Left ventricle myocardium superior (tissue), 1 donor: ENCODE results near the gene AHCYL2. TPM values are rescaled to one million over a fixed set of nuclear protein-coding genes. Genes with fewer than 3 reads are reported as not detected.
"Not testable (repeated sequence)": the region's sequence is repeated elsewhere in the genome, so short reads cannot be mapped to it uniquely, and the experiment has no call there.

ENCODE experiments used
- ATAC-seq: fragments of 200-7000 bp; cut with Tn5 transposase; one replicate; pipeline ENCODE4 v1.9.1; 2020; ENCODE audit warnings: mild to moderate bottlenecking, moderate library complexity
- DNase-seq: peaks from one replicate; pipeline ENCODE4 v3.0.0-alpha.2; 2020
- intact Hi-C: fragments of 100-400 bp; cut with micrococcal nuclease; formaldehyde crosslinking; loops from one replicate; pipeline ENCODE4 v1.11.0; 2022
- total RNA-seq: library from RNA; stranded (reverse); fragmentation: NEBNext Ultra II Directional; extraction: Animal tissue kit (Norgen Biotek cat#: 25700); gene quantifications from one replicate; pipeline ENCODE4 v1.2.1, GENCODE V29; 2021
- donor health status: DM: no; HTN: yes; CAD: no; lungs with severe emphysema.

Gene AHCYL2
- total RNA-seq, 1 donor from 2014 or later, result 4.3 TPM

GRCh38 chr7:129433847-129434674 lies 209.2 kb downstream of the AHCYL2 start, which contains the start of gene STRIP2:
Gene STRIP2, plus strand, starts transcription at chr7:129434432. Its CDS starts 41 bp downstream, at chr7:129434473.
- DNase-seq, result peak; percentile 98
- intact Hi-C loops, result no loop called here

DNA sequence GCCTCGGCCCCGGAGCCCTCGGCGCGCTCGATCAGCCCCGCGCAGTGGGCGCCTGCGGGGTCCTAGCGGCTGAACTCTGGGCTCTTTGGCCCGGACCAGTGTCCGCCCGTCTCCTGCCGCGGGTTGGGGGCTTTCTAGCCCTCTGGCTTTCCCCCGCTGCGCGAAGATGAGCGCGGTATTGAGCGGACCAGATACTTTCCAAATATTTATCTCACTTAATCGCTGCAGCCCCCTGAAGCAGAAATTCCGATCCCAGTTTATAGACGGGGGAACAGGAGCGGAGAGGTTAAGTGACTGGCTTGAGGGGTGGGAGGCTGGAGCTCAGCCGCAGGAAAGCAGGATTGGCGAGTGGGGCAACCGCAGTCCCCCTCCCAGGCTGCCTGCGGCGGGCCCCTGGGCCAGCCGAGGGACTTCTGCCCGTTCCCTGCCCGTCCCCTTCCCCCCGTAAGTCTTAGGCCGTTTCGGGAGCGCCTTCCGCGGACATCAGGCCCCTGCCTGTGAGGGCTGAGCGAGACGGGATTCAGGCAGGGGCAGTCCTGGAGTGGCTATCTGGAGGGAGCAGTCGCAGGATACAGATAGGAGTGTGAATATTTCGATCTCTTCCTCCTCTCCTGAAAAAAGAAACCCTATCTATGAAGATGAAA lies 210.0 kb downstream of the AHCYL2 start:
- ATAC-seq (peak; percentile 53), DNase-seq (peak; percentile 40)
- intact Hi-C loops, result no loop called here

More at GRCh38 chr7:129433847-129434674, 209.2 kb downstream of the AHCYL2 start, which contains the start of gene STRIP2:
- ATAC-seq, result peak; percentile 99

DNA sequence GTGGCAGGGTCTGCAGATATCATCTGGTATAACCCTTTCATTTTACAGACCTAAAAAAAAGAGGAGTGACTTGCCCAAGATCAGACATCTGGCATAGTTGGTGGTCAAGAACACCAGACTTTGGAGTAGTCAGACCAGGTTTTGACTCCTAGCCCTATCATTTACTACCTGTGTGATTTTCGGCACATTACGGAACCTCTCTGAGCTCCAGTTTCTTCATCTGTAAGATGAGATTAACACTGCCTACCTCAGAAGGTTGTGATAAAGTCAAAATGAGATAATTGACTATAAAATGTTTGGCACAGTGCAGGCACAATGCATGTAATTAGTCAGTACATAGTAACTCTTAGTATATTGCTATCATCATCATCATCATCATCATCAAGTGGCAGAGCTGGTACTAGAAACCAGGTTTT lies 210.6 kb downstream of the AHCYL2 start:
- intact Hi-C loops, result no loop called here
- ATAC-seq, result no peak

GRCh38 chr7:129436335-129436923 lies 211.6 kb downstream of the AHCYL2 start:
- DNase-seq (no peak), ATAC-seq (no peak)
- intact Hi-C loops, result no loop called here

More for the DNA sequence above, 210.6 kb downstream of the AHCYL2 start:
- no peak for DNase-seq

DNA sequence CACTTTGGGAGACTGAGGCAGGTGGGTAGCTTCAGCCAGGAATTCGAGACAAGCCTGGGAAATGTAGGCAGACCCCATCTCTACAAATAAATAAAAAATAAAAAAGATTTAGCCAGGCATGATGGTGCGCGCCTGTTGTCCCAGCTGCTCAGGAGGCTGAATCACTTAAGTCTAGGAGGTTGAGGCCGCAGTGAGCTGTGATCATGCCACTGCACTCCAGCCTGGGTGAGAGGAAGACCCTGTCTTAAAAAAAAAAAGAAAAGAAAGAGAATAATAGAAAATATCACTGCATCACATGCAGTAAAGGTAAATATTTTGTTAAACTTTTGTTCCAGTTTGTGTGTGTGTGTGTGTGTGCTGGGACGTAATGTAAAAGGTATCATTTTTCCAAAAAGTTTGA lies 212.4 kb downstream of the AHCYL2 start:
- ATAC-seq, result no peak
- no peak for DNase-seq
- intact Hi-C loops, result no loop called here

DNA sequence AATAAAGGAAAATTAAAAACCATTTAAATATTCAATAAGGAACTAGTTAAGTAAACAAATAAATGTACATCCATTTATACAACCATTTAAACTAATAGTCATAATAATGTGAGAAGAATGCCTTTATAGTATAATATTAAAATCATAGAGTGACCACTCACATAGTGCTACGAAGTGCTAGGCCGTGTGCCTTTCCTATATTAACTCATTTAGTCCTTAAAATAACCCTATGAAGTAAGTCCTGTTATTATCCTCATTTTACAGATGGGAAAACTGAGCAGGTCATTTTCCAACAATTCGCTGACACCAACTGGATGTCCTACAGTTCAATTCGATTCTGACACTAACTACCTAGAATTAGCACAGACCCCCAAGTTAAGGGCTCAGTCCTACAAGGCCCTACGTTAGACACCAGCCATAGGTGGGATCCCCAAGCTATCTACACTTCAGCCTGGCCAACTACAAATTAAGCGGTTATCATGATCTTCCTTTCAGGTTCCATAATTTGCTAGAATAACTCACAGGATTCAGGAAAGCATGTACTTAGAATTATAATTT lies 213.5 kb downstream of the AHCYL2 start:
- ATAC-seq (no peak), DNase-seq (no peak)
- intact Hi-C loops, result no loop called here

- intact Hi-C loops, result no loop called here
- ATAC-seq (no peak), DNase-seq (no peak)
Observed at GRCh38 chr7:129438839-129439651, 214.2 kb downstream of the AHCYL2 start.

DNA sequence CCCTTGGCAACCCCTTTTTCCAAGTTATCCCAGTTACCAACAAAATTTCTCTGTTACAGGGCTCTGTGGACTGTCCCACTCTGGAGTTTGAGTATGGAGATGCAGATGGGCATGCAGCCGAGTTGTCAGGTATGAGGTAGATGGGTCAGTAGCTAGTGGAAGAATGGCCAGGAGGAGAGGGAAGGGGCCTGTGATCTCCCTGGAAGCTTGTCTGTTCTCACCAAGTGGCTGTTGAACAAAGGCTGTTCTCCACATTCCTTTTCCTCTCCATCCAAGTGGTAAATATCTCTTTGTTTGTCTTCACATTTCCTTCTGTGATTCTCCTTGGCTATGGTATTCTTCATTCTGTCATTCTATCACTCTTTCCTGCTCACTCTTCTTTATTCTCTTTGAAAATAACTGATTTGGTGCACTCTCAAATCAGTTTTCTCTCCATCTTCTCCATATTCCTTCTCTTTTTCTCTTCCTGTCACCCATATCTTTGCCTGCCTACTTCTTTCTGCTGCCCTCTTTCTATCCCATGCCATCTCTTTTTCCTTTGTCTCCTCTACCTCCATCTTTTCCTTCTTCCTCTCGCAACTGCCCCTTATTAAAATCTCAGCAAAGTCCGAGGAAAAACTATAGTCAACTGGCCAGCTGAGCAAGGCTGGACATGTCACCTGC lies 215.3 kb downstream of the AHCYL2 start:
- DNase-seq (no peak), ATAC-seq (no peak)
- intact Hi-C loops, result no loop called here

- ATAC-seq (peak; percentile 98), DNase-seq (peak; percentile 51)
- intact Hi-C loops, result no loop called here
Observed at GRCh38 chr7:129443612-129444011, 218.8 kb downstream of the AHCYL2 start.

- ATAC-seq, DNase-seq, intact Hi-C loops: not testable (repeated sequence)
Observed at GRCh38 chr7:129444776-129445175, 219.9 kb downstream of the AHCYL2 start.

DNA sequence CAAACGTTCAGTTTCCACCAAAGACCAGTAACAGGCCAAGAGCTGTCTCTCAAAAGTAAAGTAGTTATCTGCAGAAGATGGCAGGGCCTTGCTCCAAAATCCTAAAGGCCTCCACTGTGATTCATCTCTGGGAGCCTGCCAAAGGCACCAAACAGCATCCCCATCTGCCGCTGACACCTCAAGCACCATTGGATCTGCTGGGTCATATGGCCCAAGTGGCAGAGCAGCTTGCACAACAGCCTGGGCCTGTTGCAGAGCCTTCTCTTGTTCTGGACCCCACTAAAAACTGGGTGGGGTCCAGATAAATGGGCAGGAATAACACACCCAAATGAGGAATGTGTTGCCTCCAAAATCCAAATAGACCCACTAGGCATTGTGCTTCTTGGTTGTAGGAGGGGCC lies 222.1 kb downstream of the AHCYL2 start:
- intact Hi-C loops, ATAC-seq, DNase-seq: not testable (repeated sequence)

GRCh38 chr7:129447445-129447844 lies 222.6 kb downstream of the AHCYL2 start:
- intact Hi-C loops, ATAC-seq, DNase-seq: not testable (repeated sequence)

DNA sequence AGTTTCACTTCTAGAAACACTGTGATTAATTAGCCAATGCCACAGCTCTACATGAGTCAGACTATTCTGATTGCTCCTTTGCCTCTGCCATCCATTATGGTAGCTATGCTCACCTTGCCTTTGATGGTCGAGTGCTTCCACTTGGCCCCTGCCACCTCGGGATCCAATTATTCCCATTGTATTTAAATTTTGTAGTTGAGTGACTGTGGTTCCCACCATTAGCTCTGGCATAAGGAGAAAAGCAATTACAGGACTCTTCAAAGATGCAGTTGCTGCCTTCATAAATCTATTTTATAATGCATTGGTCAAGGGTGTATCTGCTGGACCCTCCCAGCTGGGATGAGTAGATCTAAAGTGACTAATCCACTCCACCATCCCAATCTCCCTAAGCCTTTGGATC lies 223.8 kb downstream of the AHCYL2 start:
- intact Hi-C loops, ATAC-seq, DNase-seq: not testable (repeated sequence)

- no peak for DNase-seq
- intact Hi-C loops, result no loop called here
- no peak for ATAC-seq
Observed at GRCh38 chr7:129450295-129450694, 225.5 kb downstream of the AHCYL2 start.

DNA sequence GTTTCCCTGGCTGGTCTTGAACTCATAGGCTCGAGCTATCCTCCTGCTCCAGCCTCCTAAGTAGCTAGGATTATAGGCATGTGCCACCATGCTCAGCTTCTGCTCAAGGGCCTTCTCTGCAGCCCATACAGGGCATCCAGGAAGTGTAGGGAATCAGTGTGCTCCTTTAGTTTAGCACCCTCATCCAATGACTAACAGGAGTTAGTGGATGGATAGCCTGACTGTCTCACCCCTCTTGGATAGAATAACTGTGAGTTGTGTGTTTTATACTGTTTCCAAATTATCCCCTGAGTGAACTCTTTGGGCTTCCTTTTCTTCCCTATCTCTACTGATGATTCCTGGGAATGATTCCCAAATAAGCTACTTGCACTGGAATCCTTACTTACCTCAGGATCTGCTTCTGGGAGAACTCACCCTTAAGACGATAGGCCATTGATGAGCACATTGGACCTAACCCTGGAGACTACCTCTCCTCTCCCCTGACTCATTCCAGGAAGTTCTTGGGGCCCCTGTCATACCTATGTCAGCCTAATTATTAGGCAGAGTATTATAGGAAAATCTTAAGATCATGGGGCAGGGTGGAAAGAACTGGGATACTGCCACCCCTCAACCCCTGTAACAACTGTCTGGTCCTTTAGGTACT lies 227.9 kb downstream of the AHCYL2 start:
- DNase-seq (no peak), ATAC-seq (no peak)
- intact Hi-C loops, result no loop called here

DNA sequence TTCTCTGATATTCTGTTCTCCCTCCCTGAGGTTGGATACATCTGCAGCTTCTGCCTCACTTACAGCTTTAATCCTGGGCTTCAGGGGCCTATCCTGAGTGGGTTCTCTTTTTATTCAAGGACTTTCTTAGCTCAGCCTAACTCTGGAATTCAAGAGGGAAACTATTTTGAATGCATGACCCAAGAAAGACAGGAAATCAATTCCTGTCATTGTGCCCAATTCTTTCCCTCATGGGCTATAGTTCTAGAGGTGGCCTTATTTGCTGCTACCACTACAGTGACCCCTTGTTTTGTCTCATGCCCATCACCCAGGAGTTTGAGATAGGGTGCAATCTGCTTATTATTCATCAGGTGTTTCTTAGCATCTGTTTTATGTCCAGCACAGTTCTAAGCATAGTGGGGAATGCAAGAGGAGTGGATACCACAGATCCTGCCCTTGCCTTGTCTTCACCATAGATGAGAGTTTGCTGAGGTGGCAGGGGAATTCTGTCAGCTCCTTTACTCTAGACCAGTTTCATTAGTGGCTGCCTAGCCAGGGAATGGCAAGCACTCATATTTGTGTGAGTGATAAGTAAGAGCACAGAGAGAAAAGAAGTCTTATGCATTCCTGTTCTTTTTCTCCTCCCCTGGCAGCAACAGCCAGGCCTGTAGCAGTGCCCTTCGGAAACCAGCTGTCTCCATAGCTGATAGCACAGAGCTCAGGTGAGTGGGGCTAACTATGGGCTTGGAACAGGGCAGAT lies 228.8 kb downstream of the AHCYL2 start:
- peak; percentile 91 for ATAC-seq
- intact Hi-C loops, result no loop called here

DNA sequence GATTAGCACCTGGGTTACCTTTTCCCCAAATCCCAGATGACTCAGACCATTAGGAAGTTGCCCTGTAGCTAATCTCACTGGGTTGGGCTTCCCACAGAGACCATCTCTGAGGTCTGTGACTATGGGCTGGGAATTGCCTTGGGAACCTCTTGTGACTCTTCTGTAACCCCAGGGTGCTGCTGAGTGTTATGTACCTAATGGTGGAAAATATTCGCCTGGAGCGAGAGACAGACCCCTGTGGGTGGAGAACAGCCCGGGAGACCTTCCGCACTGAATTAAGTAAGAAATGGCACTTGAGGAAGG lies 229.4 kb downstream of the AHCYL2 start:
- DNase-seq (no peak), ATAC-seq (peak; percentile 40)
- intact Hi-C loops, result no loop called here

More for the DNA sequence above, 228.8 kb downstream of the AHCYL2 start:
- peak; percentile 27 for DNase-seq
